ENCODE data around the gene KIAA0319L.

The KIAA0319L gene

GRCh38 chr1:35505911-35506798 is 51.0 kb downstream of the KIAA0319L start:
- no peak overlapping the region for H3K4me3 ChIP-seq (ENCODE audit: low read depth, low read length)
- peak; percentile 92 for DNase-seq (ENCODE audit: low read depth)
- TF ChIP-seq CTCF (conservative IDR thresholded peaks at IDR 0.05; ENCODE audit: low read depth, low read length) = no peak

GRCh38 chr1:35502242-35502641 is 55.0 kb downstream of the KIAA0319L start:
- no peak for DNase-seq (ENCODE audit: low read depth)
- H3K4me3 ChIP-seq (ENCODE audit: low read depth, low read length) = no peak overlapping the region
- no peak for TF ChIP-seq CTCF (conservative IDR thresholded peaks at IDR 0.05; ENCODE audit: low read depth, low read length)

- no peak overlapping the region for H3K4me3 ChIP-seq (ENCODE audit: low read depth, low read length)
- TF ChIP-seq CTCF (conservative IDR thresholded peaks at IDR 0.05; ENCODE audit: low read depth, low read length) = no peak
- DNase-seq (ENCODE audit: low read depth) = no peak
Measured at GRCh38 chr1:35500439-35500838, 56.8 kb downstream of the KIAA0319L start.

GRCh38 chr1:35499652-35500176 is 57.5 kb downstream of the KIAA0319L start:
- H3K4me3 ChIP-seq (ENCODE audit: low read depth, low read length) = no peak overlapping the region
- DNase-seq (ENCODE audit: low read depth) = no peak

GRCh38 chr1:35499231-35499630 is 58.0 kb downstream of the KIAA0319L start:
- DNase-seq (ENCODE audit: low read depth) = no peak
- H3K4me3 ChIP-seq (ENCODE audit: low read depth, low read length) = no peak overlapping the region
- no peak for TF ChIP-seq CTCF (conservative IDR thresholded peaks at IDR 0.05; ENCODE audit: low read depth, low read length)

More at GRCh38 chr1:35499652-35500176, 57.5 kb downstream of the KIAA0319L start:
- no peak for TF ChIP-seq CTCF (conservative IDR thresholded peaks at IDR 0.05; ENCODE audit: low read depth, low read length)

- H3K4me3 ChIP-seq (ENCODE audit: low read depth, low read length) = no peak overlapping the region
- no peak for TF ChIP-seq CTCF (conservative IDR thresholded peaks at IDR 0.05; ENCODE audit: low read depth, low read length)
- no peak for DNase-seq (ENCODE audit: low read depth)
Measured at GRCh38 chr1:35497571-35497970, 59.6 kb downstream of the KIAA0319L start.

Data from choroid plexus epithelial cell (primary cell).